NCI-H2107 treated with DMSO at 0.1 percent for 48 hours (cell line): ENCODE data around the gene DDX42.
"Not testable (repeated sequence)": the region's sequence is repeated elsewhere in the genome, so short reads cannot be mapped to it uniquely, and the experiment has no call there.

ENCODE experiments used
- DNase-seq: peaks from one replicate; lab custom pipeline; 2025; ENCODE audit not compliant: unreplicated experiment; lab: John Stamatoyannopoulos, UW

The DDX42 gene

GRCh38 chr17:63837480-63837879 lies 63.5 kb downstream of the DDX42 start:
- no peak for DNase-seq

GRCh38 chr17:63837962-63838600 lies 64.1 kb downstream of the DDX42 start:
- no peak for DNase-seq

GRCh38 chr17:63838631-63839171 lies 64.7 kb downstream of the DDX42 start:
- peak; percentile 11 for DNase-seq

DNA sequence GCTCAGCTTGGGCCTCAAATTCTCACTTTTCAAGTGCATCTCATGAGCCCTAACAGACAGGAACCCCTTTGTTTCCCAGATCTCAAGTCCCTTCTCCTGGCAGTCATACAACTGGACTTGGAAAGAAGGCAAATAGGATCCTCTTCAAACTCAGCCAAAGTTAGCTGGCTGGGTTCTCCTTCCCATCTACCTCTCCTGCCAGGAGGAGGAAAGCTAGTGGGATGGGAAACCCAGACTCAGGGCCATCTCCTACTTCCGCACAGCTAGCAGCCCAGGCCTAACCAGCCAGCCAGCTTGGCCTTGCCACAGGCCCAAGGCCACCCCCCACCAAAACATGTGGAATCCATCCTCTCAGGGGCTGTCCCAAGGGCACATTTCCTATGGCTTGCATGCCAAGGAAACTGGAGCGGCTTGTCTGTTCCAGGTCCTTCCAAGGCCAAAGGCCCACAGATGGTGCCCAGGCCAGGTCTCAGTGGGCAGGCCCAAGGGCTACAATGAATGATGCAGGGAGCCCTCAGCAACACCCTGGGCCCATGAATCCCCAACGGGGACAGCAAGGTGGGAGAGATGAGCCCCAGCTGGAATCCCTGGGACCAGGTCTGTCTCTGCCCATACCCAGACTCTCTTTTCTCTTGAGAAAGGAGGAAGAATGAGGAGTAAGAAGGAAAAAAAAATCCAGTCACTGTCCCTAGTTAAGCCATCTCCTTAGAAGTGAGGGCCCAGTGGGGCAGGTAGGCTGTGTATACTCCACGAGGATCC lies 66.8 kb downstream of the DDX42 start:
- no peak for DNase-seq

DNA sequence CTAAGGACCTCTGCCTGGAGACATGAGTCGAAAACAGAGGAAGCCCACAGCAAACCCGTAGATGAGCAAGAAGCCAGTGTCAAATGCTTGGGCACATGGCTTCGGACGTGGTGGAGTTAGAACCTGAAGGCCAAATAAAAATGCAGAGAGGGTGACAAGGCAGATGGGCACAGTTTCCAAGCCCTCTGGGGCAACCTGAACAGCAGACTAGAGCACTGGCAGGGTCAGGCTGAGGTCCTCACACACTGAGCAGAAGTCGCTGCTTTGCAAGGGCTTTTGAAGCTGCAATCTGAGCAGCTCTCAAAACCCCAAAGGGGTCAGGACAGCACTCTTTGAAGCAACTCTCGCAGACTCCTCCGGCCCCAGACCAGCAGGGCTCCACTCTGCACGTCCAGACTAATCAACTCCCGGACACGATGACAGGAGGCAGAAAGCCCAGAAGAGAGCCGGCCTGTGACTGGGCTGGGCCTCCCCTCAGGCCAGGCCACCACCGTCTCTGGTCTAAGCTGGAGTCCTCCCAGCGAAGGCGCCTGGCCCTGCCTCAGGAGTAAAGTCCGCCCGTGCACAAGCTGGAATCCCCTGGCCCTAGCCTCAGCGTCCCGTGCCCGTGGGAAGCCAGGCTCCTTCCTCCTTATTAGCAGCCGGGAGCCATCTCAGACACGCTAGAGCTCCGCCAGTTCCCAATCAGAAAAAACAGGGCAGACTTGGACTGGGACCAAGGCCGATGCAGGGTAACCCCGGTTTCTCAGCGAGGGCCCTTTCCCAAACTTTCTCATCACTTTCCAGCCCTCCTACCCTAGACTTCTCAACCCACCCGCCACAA lies 67.6 kb downstream of the DDX42 start:
- DNase-seq, result peak; percentile 30

GRCh38 chr17:63842173-63842539 lies 68.2 kb downstream of the DDX42 start:
- DNase-seq, result no peak

DNA sequence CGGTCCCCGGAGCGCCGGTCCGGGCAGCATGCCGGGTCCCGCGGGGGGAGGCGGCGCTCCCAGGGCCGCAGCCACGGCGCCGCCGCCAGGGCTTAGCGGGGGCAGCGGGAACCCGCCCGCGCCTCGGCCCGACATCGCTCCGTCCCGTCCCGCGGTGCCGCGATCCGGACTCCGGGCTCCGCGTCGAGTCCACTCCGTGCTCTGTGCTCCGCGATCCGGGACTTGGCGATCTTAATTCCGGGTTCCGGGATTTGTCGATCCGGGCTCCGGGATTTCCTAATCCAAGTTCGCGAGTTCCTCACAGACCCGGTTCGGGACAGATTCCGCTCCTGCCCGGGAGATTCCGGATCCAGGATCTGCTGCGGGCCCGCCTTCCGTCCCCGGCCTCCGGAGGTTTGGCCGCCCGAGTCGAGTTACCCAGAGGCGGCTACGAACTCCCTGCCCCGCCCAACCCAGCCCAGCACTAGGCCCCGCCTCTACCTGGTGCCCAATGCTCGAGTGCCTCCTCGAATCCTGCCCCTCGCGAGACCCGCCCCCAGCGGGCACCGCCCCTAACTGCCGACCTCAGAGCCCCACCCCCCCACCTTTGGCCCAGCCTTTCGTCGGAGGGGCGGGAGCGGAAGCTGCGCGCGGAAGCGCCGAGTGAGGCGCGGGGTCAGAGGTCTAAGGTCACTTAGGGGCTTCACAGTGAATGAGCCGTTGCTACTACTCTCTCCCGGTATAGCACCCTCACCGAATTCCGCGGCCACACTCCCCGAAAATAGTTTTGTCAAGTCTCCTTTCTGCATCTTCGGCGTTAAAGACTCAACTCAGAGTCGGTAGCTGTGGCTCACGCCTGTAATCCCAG lies 68.8 kb downstream of the DDX42 start, which contains the start of gene SMARCD2:
Gene SMARCD2, minus strand, starts transcription at position 146 of the 847 bp plus-strand sequence. Its CDS starts 11 bp downstream, at position 135.
- peak; percentile 91 for DNase-seq

GRCh38 chr17:63843387-63843888 lies 69.5 kb downstream of the DDX42 start:
- not testable (repeated sequence) for DNase-seq

DNA sequence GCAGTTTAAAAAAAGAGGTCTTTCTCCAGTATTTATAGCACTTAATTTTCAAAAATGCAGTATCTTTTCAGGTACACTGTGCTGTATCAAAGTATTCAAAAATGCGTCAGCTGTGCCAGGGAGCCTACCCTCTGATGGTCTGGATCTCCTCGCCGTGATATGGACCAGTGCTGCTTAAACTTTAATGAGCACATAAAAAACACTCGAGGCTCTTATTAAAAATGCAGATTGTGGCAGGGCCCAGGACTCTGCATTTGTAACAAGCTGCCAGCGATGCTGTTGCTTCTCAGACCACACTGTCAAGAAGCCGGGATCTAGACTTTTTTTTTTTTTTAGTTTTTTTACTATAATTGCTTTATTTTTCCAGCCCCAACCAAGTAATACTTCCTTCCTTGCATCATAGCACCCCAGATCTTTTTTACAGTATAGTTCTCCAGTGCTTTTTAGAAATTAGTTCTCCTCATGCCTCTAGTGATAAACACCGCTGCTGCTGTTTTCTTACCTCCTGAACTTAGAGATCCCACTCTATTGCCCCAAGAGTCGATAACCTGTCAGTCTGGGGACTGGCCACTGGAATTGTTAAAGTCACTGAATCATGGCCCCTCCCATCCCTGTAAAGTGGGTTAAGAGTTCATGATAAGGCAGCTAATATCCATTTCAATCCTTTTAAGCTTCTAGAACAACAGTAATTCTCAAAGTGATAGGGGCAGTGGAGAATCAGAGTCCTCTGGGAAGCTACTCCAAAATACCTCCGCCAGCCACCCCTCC lies 70.1 kb downstream of the DDX42 start:
- DNase-seq, result no peak

GRCh38 chr17:63845509-63845908 lies 71.5 kb downstream of the DDX42 start:
- no peak for DNase-seq

GRCh38 chr17:63847525-63848249 lies 73.7 kb downstream of the DDX42 start:
- no peak for DNase-seq

- no peak for DNase-seq
Observed at GRCh38 chr17:63848834-63849689, 75.1 kb downstream of the DDX42 start.

DNA sequence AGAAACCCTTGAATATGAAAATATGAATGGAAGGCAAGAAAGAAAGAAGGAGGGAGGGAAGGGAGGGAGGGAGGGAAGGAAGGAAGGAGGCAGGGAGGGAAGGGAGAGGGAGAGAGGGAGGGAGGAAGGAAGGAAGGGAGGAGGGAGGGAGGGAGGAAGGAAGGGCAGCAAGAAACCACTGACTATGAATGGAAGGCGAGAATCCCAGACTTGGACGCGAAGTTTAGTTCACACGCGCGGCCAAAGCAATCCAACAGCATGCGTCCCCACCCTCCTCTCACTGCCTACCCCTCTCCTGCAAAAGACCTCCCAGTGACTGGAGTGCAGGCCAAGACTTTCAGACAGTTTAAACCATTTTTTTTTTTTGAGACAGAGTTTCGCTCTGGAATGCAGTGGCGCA lies 76.4 kb downstream of the DDX42 start:
- no peak for DNase-seq

DNA sequence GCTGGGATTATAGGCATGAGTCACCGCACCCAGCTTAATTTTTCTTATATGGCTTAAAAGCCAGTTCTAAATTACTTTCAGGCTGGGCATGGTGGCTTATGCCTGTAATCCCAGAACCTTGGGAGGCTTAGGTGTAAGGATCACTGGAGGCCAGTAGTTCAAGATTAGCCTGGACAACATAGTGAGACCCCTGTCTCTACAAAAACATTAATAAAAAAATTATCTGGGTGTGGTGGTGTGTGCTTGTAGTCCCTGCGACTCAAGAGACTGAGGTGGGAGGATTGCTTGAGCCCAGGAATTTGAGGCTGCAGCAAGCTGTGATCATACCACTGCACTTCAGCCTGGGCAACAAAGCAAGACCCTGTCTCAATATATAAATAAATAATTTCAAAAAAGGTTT lies 79.3 kb downstream of the DDX42 start:
- no peak for DNase-seq

DNA sequence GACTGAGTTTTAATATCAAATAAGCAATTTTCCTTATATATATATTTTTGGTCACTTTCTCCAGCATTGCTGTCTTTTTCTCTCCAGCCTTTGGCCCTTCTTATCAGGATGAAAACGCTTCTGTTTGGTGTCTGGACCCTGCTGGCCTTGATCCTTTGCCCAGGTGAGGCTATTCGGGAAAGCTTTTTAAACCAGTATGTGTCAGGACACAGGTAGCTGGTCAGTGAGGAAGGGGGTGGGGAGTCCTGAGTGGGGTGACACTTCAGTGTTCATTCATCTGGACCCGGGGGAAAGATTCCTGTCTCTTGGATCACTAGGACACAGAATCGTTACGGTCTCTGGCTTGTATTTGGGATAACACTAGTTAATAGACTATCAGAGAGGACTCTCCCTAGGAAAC lies 80.7 kb downstream of the DDX42 start:
- no peak for DNase-seq

GRCh38 chr17:63855185-63855584 lies 81.2 kb downstream of the DDX42 start:
- DNase-seq, result no peak

DNA sequence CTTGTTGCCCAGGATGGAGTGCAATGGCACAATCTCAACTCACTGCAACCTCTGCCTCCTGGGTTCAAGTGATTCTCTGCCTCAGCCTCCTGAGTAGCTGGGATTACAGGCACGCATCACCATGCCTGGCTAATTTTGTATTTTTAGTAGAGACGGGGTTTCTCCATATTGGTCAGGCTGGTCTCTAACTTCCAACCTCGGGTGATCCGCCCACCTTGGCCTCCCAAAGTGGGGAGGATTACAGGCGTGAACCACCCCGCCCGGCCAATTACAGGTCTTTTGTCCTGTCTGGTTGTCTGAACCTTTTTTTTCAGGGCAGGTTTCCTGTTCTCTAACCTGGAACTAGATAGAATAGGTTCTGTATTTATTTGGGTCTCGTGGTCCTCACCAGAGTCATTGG lies 82.5 kb downstream of the DDX42 start:
- not testable (repeated sequence) for DNase-seq

DNA sequence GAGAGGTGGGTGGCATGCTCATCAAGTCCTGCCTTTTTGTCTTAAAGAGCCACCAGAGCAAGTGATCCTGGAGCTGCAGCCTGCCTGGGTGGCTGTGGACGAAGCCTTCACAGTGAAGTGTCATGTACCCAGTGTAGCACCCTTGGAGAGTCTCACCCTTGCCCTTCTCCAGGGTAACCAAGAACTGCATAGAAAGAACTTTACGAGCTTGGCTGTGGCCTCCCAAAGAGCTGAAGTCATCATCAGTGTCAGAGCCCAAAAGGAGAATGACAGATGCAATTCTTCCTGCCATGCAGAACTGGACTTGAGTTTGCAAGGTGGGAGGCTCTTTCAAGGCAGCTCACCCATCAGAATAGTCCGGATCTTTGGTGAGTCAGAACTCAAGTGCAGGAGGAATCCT lies 85.3 kb downstream of the DDX42 start:
- DNase-seq, result no peak
